ENCODE data around the gene GLT8D2.

The GLT8D2 gene

GRCh38 chr12:104012331-104012730 is 37.7 kb downstream of the GLT8D2 start:
- Histone ChIP-seq H3K9ac (no peak overlapping the region), H3K4me1 (no peaks in the 10 kb centered on the region; a peak in 1 of 20 replicates), H3K27ac (no peak overlapping the region), H3K4me3 (no peak overlapping the region), H3K9me3 (replicated peaks in 1 of 11) (peaks cover 8 to 23% (median 17%) of the 10 kb centered on the region in 11 experiments; a peak in 20 of 22 replicates), H3K4me2 (no peak overlapping the region), H3K27me3 (no peaks in the 10 kb centered on the region), H4K20me1 (no peaks in the 10 kb centered on the region), H3K36me3 (no peaks in the 10 kb centered on the region)
- TF ChIP-seq Cebpa-rat (IDR thresholded peaks at IDR 0.05): no peak

DNA sequence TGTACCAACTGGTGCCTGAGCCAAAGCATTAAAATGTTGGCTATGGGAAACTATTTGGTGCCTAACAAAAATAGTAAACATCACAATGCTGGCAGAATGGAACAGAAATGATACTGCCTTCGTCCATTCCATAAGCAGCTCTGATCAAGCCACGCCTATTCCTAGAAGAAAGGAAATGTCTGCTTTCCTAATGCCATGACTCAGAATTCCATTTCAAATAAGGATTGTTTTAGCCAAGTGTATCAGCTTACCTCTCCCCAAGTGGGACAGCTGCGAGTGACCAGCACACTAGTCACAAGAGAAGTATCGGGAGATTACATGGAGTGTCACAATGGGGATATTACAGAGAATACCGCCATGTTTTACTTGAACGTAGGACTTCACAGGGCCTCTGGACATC is 38.7 kb downstream of the GLT8D2 start:
- H3K27me3 ChIP-seq: no peaks in the 10 kb centered on the region
- no peak overlapping the region for H3K4me3 ChIP-seq
- H3K4me1 ChIP-seq: no peaks in the 10 kb centered on the region; a peak in 1 of 20 replicates
- no peak for TF ChIP-seq Cebpa-rat (IDR thresholded peaks at IDR 0.05)
- H3K4me2 ChIP-seq: peak overlapping the region in 2 of 11 experiments; percentile 4 to 16; a peak in 3 of 22 replicates
- H3K27ac ChIP-seq: no peak overlapping the region
- no peaks in the 10 kb centered on the region for H4K20me1 ChIP-seq
- peaks cover 8 to 23% (median 17%) of the 10 kb centered on the region in 11 experiments; a peak in 20 of 22 replicates for H3K9me3 ChIP-seq (replicated peaks in 1 of 11)
- no peak overlapping the region for H3K9ac ChIP-seq
- H3K36me3 ChIP-seq: no peaks in the 10 kb centered on the region

DNA sequence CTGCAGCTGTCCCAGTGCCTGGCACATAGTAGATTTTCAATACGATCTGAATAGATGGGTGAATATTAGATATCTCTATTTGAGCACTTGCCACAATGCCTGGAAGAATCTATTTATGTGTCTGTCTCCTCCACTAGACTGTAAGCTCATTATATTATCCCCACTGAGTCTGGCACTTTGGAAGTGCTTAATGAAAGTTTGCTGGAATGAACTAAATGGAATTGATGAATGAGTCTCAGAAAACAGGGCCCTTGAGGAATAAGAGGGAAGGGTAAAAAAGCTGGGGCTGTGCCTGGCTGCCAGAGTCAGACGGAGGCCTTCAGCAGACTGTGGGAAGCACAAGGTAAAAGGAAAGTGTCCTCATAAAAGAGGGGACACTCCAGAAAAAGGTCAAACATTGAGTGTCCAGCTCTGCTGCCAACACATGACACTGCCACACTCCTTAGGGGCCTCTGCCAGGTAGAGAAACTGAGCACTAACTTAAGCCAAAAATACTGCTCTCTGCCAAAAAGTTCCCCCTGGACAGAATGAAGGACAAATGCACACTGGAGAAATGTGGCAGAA is 39.3 kb downstream of the GLT8D2 start:
- Histone ChIP-seq H3K4me1 (no peaks in the 10 kb centered on the region; a peak in 1 of 20 replicates), H3K9ac (no peak overlapping the region), H3K36me3 (no peaks in the 10 kb centered on the region), H4K20me1 (no peaks in the 10 kb centered on the region), H3K27me3 (no peaks in the 10 kb centered on the region), H3K9me3 (replicated peaks in 1 of 11) (peaks cover 8 to 23% (median 17%) of the 10 kb centered on the region in 11 experiments; a peak in 20 of 22 replicates), H3K4me3 (no peak overlapping the region), H3K4me2 (peak overlapping the region in 1 of 11 experiments; percentile 16; a peak in 3 of 22 replicates), H3K27ac (no peak overlapping the region)
- no peak for TF ChIP-seq Cebpa-rat (IDR thresholded peaks at IDR 0.05)

GRCh38 chr12:104010121-104010520 is 39.9 kb downstream of the GLT8D2 start:
- Histone ChIP-seq H3K27ac (no peak overlapping the region), H3K27me3 (no peaks in the 10 kb centered on the region), H3K4me3 (no peak overlapping the region), H3K4me2 (no peak overlapping the region), H3K4me1 (no peaks in the 10 kb centered on the region; a peak in 1 of 20 replicates), H3K9me3 (replicated peaks in 1 of 11) (peaks cover 8 to 23% (median 17%) of the 10 kb centered on the region in 11 experiments; a peak in 20 of 22 replicates), H3K9ac (no peak overlapping the region), H4K20me1 (no peaks in the 10 kb centered on the region), H3K36me3 (no peaks in the 10 kb centered on the region)
- TF ChIP-seq Cebpa-rat (IDR thresholded peaks at IDR 0.05): no peak

GRCh38 chr12:104006929-104007328 is 43.1 kb downstream of the GLT8D2 start:
- no peak overlapping the region for H3K4me3 ChIP-seq
- H3K27me3 ChIP-seq: no peaks in the 10 kb centered on the region
- H3K4me1 ChIP-seq: no peaks in the 10 kb centered on the region; a peak in 1 of 20 replicates
- no peak for TF ChIP-seq Cebpa-rat (IDR thresholded peaks at IDR 0.05)
- H3K4me2 ChIP-seq: no peak overlapping the region
- no peak overlapping the region for H3K27ac ChIP-seq
- peaks cover 8 to 23% (median 17%) of the 10 kb centered on the region in 11 experiments; a peak in 20 of 22 replicates for H3K9me3 ChIP-seq (replicated peaks in 1 of 11)
- no peaks in the 10 kb centered on the region for H3K36me3 ChIP-seq
- no peak overlapping the region for H3K9ac ChIP-seq
- no peaks in the 10 kb centered on the region for H4K20me1 ChIP-seq

DNA sequence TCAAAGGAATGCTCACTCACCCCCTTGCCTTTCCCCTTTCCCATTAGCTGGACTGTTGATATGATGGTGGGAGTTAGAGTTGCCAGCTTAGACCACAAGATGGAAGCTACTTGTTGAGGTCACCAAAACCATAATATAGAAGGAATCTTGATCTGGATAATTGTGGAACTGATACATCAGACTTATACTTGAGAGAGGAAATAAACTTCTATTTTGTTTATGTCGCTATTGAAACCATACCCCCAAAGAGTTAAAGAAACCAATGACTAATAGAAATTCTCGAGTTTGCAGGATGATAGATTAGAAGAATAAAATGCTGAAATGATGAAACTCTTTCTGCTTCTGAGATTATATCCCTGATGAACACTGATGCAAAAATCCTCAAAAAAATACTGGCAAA is 46.4 kb downstream of the GLT8D2 start:
- TF ChIP-seq Cebpa-rat (IDR thresholded peaks at IDR 0.05): no peak
- no peaks in the 10 kb centered on the region for H4K20me1 ChIP-seq
- no peaks in the 10 kb centered on the region for H3K36me3 ChIP-seq
- H3K4me2 ChIP-seq: no peak overlapping the region
- H3K9ac ChIP-seq: no peak overlapping the region
- H3K4me1 ChIP-seq: peaks cover 0 to 7% (median 0%) of the 10 kb centered on the region in 10 experiments; a peak in 4 of 20 replicates
- H3K27me3 ChIP-seq: no peaks in the 10 kb centered on the region
- no peak overlapping the region for H3K27ac ChIP-seq
- no peak overlapping the region for H3K4me3 ChIP-seq
- H3K9me3 ChIP-seq (replicated peaks in 1 of 11): peaks cover 2 to 7% (median 3%) of the 10 kb centered on the region in 11 experiments; a peak in 17 of 22 replicates

DNA sequence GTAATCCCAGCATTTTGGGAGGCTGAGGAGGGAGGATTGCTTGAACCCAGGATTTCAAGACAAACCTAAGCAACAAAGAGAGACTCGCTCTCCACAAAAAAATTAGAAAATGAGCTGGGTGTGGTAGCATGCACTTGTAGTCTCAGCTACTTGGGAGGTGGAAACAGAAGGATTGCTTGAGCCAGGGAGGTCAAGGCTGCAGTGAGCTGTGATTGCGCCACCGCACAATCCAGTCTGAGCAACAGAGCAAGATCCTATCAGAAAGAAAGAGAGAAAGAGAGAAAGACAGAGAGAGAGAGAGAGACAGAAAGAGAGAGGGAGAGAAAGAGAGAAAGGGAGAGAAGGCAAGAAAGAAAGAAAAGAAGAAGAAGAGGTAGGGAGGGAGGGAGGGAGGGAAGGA is 47.3 kb downstream of the GLT8D2 start:
- no peaks in the 10 kb centered on the region for H3K36me3 ChIP-seq
- no peak overlapping the region for H3K27ac ChIP-seq
- no peak overlapping the region for H3K4me3 ChIP-seq
- no peaks in the 10 kb centered on the region for H4K20me1 ChIP-seq
- H3K4me1 ChIP-seq: peaks cover 0 to 7% (median 0%) of the 10 kb centered on the region in 10 experiments; a peak in 4 of 20 replicates
- no peak overlapping the region for H3K4me2 ChIP-seq
- no peak overlapping the region for H3K9ac ChIP-seq
- no peak for TF ChIP-seq Cebpa-rat (IDR thresholded peaks at IDR 0.05)
- no peaks in the 10 kb centered on the region for H3K9me3 ChIP-seq (replicated peaks in 1 of 11)
- H3K27me3 ChIP-seq: no peaks in the 10 kb centered on the region

- Histone ChIP-seq H3K4me1 (peaks cover 0 to 7% (median 0%) of the 10 kb centered on the region in 10 experiments; a peak in 4 of 20 replicates), H3K27ac (no peak overlapping the region), H4K20me1 (no peaks in the 10 kb centered on the region), H3K36me3 (no peaks in the 10 kb centered on the region), H3K4me2 (no peak overlapping the region), H3K9ac (no peak overlapping the region), H3K9me3 (replicated peaks in 1 of 11) (no peaks in the 10 kb centered on the region), H3K4me3 (no peak overlapping the region), H3K27me3 (no peaks in the 10 kb centered on the region)
- TF ChIP-seq Cebpa-rat (IDR thresholded peaks at IDR 0.05): no peak
Observed at GRCh38 chr12:104000807-104001434, 49.1 kb downstream of the GLT8D2 start.

DNA sequence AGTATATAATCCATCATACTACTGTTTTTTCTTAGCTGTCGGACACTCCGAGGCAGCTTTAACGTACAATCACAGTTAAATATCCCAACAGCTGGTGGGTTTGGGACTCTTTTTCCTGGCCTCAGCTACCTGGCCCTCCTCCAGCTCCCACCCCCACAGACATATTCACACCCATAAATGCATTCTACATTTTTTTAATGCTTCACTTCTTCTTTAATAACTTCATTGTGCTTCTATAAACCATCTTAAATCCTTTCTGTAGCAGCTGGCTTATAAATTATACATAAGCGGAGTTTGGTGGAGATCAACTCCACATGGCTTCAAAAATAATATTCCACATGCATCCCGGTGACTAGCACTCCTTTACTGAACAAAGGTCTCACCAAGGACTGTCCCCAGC is 51.0 kb downstream of the GLT8D2 start:
- Histone ChIP-seq H4K20me1 (no peaks in the 10 kb centered on the region), H3K36me3 (no peaks in the 10 kb centered on the region), H3K27ac (no peak overlapping the region), H3K4me3 (no peak overlapping the region), H3K4me1 (peaks cover 0 to 7% (median 0%) of the 10 kb centered on the region in 10 experiments; a peak in 4 of 20 replicates), H3K9me3 (replicated peaks in 1 of 11) (no peaks in the 10 kb centered on the region), H3K9ac (no peak overlapping the region), H3K27me3 (no peaks in the 10 kb centered on the region), H3K4me2 (no peak overlapping the region)
- no peak for TF ChIP-seq Cebpa-rat (IDR thresholded peaks at IDR 0.05)

Measured in BLaER1 treated with 17β-estradiol and CSF1 and Interleukin-3, amounts not matched to agents 10 nM and 100 nM (cell line).